ENCODE results near the gene GALNT2.

Gene GALNT2

DNA sequence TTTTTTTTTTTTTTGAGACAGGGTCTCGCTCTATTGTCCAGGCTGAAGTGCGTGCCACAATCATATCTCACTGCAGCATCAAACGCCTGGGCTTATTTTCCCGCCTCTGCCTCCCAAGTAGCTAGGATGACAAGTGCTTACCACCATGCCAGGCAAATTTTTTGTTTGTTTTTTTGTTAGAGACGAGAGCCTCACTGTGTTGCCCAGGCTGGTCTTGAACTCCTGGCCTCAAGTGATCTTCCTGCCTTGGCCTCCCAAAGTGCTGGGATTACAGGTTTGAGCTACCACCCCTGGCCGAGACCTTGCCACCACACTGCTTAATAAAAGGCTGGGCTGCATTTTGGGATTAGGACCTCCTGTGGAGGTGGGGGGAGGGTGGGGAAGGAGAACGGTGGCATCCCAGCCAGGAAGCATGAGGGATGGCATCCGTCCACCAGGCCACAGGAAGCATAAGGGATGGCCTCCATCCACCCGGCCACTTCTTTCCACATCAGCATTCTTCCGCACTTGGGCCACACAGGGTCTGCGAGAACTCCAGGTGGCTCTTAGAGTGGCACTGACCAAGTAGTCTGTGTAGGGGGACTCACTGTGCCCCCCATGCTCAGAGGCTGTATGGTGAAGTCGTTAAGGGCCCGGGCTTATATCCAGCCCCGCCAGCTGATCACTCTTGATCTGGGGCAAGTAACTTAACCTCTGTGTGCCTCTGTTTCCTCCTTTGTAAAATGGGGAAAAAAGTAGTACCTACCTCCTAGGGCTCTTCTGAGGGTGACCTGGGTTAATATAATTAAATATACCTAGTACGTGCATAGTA, 75.0 kb downstream of the GALNT2 start:
- H3K27ac ChIP-seq, result no peak overlapping the region
- DNase-seq (ENCODE audit: low read depth, low spot score), result no peak

DNA sequence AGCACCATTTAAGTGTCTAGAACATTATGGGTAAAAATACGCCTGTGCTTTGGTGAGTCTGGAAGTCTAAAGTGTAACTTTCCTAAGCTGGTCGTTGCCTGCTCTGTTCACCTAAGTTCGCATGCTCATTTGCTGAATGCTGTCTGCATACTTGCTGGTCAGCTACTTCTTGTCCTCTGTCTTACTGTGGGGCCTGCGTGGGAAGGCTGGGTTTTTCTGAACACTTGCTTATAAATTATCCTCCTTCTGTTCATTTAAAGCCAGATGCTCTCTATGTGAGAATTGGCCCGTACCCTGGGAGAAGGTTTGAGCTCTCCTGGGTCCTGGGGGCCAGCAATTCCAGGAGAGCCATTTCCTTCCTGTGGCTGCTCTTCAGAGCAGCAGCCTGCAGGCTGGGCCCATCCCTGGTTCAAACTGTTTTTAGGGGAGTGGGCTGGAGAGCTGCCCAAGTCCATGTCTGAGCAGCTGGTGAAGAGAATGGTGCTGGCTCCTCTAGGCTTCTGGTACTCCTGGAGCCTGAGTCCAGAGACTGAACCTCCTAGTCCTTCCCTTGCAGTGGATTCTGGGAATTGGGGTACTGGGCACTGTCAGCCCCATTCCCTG, 75.7 kb downstream of the GALNT2 start:
- no peak for DNase-seq (ENCODE audit: low read depth, low spot score)
- H3K27ac ChIP-seq, result no peak overlapping the region

DNA sequence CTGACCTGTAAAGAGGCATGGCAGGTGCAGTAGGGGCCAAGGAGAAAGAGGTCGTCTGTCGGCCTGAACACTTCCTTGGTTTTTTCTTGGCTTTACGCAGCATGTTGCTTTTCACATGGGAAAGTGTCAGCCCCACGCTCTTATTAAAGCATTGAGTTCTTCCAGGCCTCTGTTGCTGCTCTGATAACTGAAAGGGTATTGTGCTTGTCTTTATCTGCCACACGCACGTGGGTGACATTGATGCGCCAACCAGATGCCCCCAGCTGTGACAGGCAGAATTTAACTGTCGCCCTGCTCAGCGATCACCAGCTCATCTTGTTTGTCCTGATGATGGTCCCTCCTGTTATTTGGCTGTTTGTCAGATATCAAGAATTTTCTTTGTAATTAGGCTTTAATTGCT, 76.5 kb downstream of the GALNT2 start:
- H3K27ac ChIP-seq, result no peak overlapping the region
- DNase-seq (ENCODE audit: low read depth, low spot score), result no peak

DNA sequence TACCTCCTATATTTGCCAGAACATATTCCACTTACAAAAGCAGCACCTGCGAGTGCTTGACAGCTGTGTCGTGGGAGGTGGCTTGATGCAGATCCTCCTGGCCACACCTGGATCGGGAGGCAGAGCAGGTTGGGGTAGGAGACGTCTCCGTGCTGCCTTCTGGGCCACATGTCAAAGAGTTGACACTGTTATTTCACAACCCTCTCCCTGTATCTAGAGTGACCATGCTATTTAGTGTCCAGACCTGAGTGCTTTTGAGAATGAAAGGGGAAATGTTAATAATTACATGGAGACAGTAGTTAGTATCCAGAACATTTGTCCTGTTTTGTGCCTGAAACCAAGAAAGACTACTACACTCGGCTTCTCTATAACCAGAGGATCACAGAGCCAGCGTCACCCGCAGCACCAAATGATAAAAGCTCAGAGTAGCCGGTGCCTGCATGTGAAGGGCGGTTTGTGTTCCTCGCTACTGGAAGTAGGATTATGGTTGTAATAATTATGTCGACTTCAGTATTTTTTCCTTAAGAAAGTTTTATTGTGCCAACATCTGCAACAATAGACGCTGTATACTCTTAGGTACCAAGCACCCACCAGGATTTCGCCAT, 77.1 kb downstream of the GALNT2 start:
- DNase-seq (ENCODE audit: low read depth, low spot score), result no peak

DNA sequence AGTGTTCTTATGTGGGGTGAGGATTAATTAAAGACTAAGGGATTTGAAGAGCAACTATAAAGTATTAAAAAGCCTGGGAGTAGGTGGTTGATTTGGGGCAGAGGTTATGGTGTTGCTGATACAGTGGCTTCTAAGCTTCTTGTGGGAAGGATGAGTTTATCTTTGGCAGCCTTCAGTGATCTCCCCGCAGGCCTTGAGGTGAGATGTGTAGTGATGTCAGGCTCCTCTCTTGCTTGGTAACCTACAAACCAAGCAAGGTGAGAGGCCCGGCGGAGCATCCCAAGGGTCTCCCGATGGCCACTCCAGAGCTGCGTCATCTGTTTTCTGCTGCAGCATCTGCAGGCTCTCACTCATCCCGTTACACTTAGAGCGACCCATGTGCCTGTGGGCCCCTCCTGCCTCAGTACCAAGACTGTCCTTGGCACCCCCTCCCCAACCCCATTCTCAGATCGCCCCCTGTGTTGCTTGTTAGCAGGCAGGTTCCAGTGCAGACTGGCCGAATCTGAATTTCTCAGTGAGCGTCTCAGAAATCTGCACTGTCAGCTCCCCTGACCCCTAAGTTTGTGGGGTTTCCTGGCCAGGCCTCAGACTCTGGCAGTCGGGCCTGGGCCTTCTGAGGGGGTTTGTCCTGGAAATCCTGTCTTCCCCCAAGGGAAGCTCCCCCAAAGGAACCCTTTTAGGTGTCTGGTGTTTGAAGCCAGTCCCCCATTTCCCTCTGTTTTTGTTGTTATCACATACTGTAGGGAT, 77.9 kb downstream of the GALNT2 start:
- no peak for DNase-seq (ENCODE audit: low read depth, low spot score)
- no peak overlapping the region for H3K27ac ChIP-seq

More for the DNA sequence above, 77.1 kb downstream of the GALNT2 start:
- H3K27ac ChIP-seq, result no peak overlapping the region

DNA sequence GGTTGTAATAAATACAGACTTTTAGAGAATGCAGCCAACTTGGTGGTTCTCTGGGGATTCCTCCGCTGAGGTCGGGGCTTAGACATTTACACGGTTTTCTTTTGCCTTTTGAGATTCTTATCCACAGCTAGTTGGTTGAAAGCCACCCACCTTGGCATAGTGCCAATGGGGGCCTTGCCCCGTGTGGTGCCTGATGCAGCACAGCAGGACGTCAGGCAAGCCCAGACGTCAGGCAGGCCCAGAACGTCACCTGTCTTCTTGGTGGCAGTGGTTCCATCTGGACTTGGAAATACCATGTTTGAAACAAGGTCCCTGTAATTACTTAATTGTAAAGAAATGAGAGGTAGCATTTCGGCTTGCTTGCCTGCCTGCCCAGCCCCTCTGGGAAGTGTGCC, 78.5 kb downstream of the GALNT2 start:
- no peak for DNase-seq (ENCODE audit: low read depth, low spot score)
- no peak overlapping the region for H3K27ac ChIP-seq

DNA sequence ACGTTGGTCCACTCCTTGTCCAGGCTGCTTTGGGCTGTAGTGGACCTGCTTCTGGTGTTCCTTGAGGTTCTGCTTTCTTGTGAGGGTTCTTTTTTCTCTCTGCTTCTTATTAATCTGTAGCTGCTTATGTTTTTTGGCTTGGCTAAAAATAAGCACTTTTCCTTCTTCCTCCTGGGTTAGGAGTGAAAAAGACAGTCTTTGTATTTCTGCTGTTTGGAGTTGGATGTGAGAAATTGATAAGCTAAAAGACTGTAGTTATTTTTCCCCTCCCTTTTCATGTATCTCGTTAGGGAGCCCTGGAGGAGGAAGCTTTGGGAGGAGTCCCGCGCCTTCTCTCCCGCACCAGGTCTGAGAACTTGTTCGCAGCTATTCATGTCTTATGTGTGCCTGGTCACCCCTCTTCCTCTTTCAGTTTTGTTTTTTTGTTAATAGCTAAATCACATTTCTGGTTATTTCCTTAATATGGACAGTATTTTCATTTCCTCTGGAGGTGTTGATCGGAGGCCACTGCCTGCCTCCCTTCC, 79.0 kb downstream of the GALNT2 start:
- no peak for DNase-seq (ENCODE audit: low read depth, low spot score)
- H3K27ac ChIP-seq, result no peak overlapping the region

DNA sequence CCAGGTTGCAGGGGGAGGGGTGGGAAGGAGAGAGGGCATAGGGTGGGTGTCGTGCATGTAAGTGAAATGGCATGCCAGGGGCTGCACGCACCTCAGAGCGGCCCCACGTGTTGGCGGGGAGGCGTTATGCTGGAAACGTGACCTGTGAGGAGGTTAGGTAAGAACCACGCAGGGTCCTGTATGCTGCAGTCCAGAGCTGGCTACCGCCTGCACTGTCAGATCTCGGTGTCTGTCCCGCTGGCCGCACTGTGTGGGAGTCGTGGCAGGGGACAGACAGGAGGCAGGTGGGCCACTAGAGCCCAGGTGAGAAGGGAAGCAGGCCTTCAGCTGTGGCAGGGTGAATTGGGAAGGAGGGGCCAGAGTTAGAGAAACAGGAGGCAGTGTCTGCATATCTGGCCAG, 79.7 kb downstream of the GALNT2 start:
- no peak overlapping the region for H3K27ac ChIP-seq
- no peak for DNase-seq (ENCODE audit: low read depth, low spot score)

DNA sequence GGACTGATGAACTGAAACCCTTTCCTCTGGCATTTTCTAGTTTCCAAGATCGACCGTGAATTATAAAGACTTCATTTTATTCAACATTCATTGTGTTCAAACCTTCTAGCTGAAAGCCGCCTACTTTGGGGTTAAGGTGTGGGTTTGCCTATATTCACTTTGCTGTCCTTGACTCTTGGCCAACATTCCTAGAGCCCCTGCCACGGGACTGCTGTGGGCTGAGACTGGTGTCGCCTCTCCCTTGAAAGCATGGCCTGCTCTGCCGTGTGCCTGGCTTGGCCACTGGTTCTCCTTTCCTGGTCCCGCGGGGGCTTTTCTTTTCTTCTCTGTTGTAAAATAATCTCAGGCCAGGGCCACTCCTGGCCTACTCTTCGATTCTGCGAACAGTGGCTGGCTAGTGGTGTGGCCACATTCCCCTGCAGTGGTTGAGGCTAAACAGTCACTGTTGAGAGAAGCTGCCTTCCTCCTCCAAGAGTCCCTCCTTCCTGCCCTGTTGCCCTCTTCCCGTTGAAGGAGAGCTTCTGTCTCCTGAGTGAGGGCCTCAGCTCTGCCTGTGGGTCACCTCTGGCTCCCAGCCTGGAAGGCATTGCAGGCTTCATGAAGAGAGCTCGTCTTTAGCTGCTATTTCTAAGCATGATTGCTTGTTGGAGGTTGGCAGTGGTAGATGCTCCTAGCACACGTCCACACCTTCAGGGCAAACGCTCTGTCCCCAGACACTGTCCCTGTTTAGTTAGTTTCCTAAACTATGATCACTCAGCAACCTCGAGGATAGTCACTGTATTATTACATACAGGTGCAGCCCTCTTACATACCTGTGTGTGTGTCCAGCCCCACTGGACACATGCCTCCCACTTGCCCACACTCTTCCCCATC, 80.5 kb downstream of the GALNT2 start:
- no peak overlapping the region for H3K27ac ChIP-seq
- no peak for DNase-seq (ENCODE audit: low read depth, low spot score)

DNA sequence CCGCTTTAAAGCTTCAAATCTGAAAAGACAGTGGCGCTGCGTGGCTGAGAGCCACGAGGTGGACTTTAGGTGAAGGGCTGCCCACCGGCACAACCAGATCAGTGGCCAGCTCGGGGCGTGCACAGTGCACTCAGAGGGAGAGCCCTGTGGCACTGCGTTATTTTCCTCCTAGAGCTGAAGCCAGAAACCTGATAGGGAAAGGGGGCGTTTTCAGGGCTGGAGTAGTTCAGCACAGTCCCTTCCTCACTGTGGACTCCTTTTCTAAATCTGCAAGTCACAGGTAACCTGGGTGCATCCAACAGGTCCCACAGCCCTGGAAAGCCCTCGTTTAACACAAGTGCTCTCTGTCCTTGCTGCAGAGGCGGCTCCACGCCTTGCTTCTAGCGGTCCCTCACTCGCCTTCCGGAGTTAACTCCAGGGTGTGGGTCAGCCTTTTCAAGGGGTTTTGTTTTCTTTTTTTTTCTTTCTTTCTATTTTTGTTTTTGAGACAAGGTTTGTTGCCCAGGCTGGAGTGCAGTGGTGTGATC, 81.2 kb downstream of the GALNT2 start:
- DNase-seq (ENCODE audit: low read depth, low spot score), result no peak
- H3K27ac ChIP-seq, result no peak overlapping the region

DNA sequence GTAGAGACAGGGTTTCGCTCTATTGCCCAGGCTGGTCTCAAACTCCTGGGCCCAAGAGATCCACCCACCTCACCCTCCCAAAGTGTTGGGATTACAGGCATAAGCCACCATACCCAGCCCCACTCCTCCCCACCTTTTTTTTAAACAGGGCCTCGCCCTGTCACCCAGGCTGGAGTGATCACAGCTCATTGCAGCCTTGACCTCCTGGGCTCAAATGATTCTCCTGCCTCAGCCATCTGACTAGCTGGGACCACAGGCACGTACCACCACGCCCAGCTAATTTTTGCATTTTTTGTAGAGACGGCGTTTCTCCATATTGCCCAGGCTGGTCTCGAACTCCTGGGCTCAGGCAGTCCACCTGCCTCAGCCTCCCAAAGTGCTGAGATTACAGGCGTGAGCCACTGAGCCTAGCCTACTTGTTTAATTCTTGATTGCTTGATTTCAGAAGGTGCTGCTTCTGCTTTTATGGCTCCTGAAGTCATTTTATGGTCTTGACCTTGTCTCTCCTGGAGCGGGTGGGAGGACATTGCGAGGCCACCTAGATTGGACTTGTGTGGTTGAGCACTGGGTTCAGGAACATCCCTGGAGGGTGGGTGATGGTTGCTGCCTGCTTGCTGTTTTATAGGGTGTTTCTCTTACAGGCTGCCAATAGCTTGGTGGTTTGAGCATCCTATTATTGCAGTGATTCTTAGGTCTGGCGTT, 81.9 kb downstream of the GALNT2 start:
- no peak overlapping the region for H3K27ac ChIP-seq
- DNase-seq (ENCODE audit: low read depth, low spot score), result no peak

DNA sequence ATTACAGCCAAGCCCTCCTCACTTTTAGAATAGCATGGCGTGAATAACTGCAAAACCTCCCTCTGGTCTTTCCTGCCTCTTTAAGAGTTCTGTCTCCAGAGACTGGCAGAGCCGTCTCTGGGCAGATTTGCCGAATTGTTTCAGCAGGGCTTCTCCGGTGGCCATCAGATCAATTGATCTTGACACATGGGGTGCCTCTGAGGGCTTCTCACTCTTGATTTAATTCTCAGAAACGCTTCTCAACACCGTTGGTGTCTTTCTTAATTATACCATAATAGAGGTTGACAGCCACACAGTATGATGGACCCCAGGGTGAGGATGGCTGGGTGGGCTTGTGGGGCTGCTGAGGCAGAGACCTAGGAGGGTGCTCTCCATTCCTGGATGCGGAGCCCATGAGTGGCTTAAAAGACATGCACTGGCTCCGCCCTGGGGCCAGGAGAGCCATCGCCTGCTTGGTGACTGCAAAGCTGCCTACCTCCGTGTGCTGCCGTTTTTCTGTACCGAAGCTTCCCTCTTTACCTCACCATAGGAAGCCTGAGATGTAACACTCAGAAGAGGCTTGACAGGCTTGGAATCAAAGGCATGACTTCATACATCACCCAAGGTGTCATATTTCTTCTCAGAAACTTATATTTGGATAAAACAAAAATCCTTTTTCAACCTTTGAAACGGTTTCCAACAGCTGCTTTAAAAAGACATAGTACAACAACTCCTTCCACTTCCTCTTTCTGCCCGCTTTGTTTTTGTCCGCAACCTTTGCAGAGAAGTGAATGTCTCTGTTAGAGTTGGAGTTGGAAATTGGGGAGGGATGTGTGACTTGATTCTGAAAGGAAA, 82.9 kb downstream of the GALNT2 start:
- DNase-seq (ENCODE audit: low read depth, low spot score), result no peak
- H3K27ac ChIP-seq, result no peak overlapping the region

DNA sequence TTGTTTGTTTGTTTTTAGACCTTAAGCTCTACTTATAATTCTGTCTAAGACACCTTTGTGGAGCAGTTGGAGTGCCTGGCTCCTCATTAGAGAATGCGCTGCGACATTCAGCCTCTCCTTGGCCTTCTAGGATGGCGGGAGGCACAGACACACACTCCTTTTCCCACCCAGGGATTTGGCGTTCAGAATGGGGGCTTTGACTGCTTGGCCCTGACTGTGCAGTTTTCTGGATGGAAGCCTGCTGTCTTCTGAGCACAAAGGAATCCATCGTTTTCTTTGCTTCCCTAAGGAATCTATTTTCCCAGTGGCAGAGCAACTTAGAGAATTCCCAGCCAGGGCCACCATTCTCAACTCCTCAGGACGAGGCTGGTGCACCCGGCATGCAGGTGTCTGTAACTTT, 83.6 kb downstream of the GALNT2 start:
- no peak overlapping the region for H3K27ac ChIP-seq
- DNase-seq (ENCODE audit: low read depth, low spot score), result no peak

DNA sequence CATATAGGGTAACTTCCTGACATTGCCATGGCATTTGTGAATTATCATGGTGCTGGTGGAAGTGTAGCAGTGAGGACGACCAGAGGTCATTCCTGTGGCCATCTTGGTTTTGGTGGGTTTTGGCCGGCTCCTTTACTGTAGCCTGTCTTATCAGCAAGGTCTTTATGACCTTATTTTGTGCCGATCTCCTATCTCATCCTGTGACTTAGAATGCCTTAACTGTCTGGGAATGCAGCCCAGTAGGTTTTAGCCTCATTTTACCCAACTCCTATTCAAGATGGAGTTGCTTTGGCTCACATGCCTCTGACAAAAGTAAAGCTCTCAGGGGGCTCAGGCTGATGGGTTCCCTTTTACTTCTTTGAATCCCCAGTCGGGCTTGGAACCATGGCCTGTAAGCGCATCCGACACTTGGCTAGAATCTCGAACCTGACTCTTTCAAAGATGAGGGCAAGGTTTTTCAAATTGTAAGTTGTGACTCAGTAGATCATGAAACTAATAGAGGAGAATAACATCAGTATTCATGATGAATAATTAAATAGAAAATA, 85.0 kb downstream of the GALNT2 start:
- H3K27ac ChIP-seq, result no peak overlapping the region
- no peak for DNase-seq (ENCODE audit: low read depth, low spot score)

DNA sequence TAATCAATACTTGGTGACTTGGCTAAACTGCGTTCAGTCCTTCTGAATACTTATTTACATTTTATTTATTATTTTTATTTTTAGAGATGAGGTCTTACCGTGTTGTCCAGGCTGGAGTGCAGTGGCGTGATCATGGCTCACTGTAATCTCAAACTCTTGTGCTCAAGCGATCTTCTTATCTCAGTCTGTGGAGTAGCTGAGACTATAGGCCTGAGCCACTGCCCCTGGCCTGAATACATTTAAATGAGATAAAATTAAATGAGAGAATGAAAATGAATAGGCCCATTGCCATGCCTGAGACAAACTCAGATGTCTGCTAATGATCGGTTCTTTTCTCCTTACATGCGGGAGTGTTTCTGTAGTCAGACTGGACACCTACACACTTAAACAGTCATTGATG, 86.0 kb downstream of the GALNT2 start:
- no peak for DNase-seq (ENCODE audit: low read depth, low spot score)
- H3K27ac ChIP-seq, result no peak overlapping the region

DNA sequence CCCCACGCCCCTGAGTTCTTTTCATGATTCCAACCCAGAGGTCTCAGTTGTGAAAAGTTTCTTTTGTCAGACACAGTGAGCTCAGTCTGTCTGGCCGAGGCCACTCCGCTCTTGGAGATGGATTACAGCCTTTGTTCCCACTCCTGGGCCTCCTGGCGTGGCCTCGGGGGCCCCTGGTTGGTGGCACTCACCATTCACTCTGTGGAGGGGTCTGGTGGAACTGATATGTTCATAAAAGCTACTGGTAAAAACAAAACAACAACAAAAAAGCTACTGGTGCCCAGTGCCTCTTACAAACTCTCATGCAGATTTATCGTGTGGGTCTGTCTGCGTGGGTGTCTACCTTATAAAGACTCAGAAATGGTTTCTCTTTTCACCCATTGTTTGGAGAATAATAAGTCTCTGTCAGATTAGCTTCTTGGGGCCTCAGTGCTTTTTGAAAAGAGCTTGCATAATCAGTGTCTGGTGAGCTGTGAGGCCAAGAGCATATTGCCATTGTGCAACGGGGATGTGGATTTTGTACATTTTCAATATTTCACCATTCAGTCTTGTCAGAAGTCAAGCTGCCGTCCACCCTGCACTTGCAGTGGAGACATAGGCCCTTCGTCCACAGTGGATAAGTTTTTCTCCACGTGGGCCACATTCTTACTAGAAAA, 86.7 kb downstream of the GALNT2 start:
- no peak overlapping the region for H3K27ac ChIP-seq
- DNase-seq (ENCODE audit: low read depth, low spot score), result no peak

DNA sequence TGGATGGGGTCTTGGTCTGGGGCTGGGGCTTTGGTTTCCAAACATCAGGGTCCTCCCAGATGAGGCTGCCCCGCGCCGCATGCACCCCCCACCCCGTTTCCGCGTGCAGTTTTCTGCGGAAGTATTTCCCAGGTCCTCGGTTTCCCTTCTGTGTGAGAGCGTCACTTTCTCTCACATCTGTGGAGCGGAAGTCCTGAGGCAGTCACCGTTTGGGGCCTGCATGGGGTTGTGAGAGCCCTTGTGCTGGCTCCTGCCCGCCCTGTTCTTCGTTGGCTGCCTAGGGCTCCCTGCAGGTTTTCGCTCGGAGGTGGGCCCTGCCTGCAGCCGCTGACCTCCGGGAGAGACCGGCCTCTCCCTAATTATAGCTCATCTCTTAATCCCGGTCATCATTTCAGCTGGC, 88.0 kb downstream of the GALNT2 start:
- no peak for DNase-seq (ENCODE audit: low read depth, low spot score)
- H3K27ac ChIP-seq, result no peak overlapping the region

Measured in epithelial cell of prostate (primary cell).